PC-3 (cell line): ENCODE results near the gene IGSF8. TPM values are rescaled to one million over a fixed set of nuclear protein-coding genes. Genes with fewer than 3 reads are reported as not detected.

Source experiments
- ATAC-seq: fragments of 200-7000 bp; cut with Tn5 transposase; 2 replicates; pipeline ENCODE4 v1.9.1; 2020; ENCODE audit warnings: mild to moderate bottlenecking, moderate library complexity
- BruUV-seq: library from RNA; stranded (reverse); fragments of 400-500 nt; replicated peaks from 2 replicates; lab custom pipeline; 2021; lab: Mats Ljungman, UMichigan
- CTCF ChIA-PET: fragments of 300-600 bp; sonication (Branson Sonifier 250); formaldehyde crosslinking; loops from one replicate; lab custom pipeline; 2022; ENCODE audit warnings: antibody characterized with exemption; lab: Charles Lee
- POLR2A ChIA-PET: fragments of 300-600 bp; sonication (Branson Sonifier 250); formaldehyde crosslinking; loops from one replicate; lab custom pipeline; 2022; ENCODE audit warnings: antibody characterized with exemption; ENCODE audit not compliant: unreplicated experiment; lab: Charles Lee
- DNase-seq: peaks from one replicate; pipeline ENCODE4 v3.0.0-alpha.2; 2015
- H2AFZ ChIP-seq: fragments of 300-600 bp; sonication (generic); 2 replicates; pipeline ENCODE4 v1.6.0; 2016; ENCODE audit warnings: antibody characterized with exemption, low read length
- H3F3A ChIP-seq: fragments of 300-600 bp; sonication (generic); one replicate; pipeline ENCODE4 v1.6.0; 2017; ENCODE audit warnings: antibody characterized with exemption, low read length, control low read depth, mild to moderate bottlenecking; ENCODE audit not compliant: unreplicated experiment
- H3K27ac ChIP-seq: fragments of 300-600 bp; sonication (generic); 2 replicates; pipeline ENCODE4 v1.5.1; 2016; ENCODE audit warnings: mild to moderate bottlenecking, low read length
- H3K27me3 ChIP-seq: fragments of 300-600 bp; sonication (generic); 2 replicates; pipeline ENCODE4 v1.6.1; 2016; ENCODE audit warnings: low read length, mixed read lengths
- H3K36me3 ChIP-seq: fragments of 300-600 bp; sonication (generic); 2 replicates; pipeline ENCODE4 v1.6.1; 2016; ENCODE audit warnings: low read depth, mixed run types, low read length, mixed read lengths
- H3K4me1 ChIP-seq: fragments of 300-600 bp; sonication (generic); 2 replicates; pipeline ENCODE4 v1.5.1; 2016; ENCODE audit warnings: low read length; ENCODE audit not compliant: insufficient read depth
- H3K4me2 ChIP-seq: fragments of 300-600 bp; sonication (generic); 2 replicates; pipeline ENCODE4 v1.6.0; 2016; ENCODE audit warnings: low read length
- H3K4me3 ChIP-seq: fragments of 300-600 bp; sonication (generic); 2 replicates; pipeline ENCODE4 v1.5.1; 2016; ENCODE audit warnings: mild to moderate bottlenecking, low read length, mixed read lengths
- H3K79me2 ChIP-seq: fragments of 300-600 bp; sonication (generic); 2 replicates; pipeline ENCODE4 v1.6.1; 2017; ENCODE audit warnings: low read length, mixed read lengths
- H3K9ac ChIP-seq: fragments of 300-600 bp; sonication (generic); 2 replicates; pipeline ENCODE4 v1.6.0; 2016; ENCODE audit warnings: mild to moderate bottlenecking, low read length
- H3K9me2 ChIP-seq: fragments of 300-600 bp; sonication (generic); replicated peaks from 2 replicates; pipeline ENCODE4 v1.6.1; 2016; ENCODE audit warnings: mixed run types, low read length, mixed read lengths
- H3K9me3 ChIP-seq: fragments of 300-600 bp; sonication (generic); 2 replicates; pipeline ENCODE4 v1.6.1; 2016; ENCODE audit warnings: low read length, mixed read lengths
- H4K20me1 ChIP-seq: fragments of 300-600 bp; sonication (generic); 2 replicates; pipeline ENCODE4 v1.6.1; 2016; ENCODE audit warnings: low read length, mixed read lengths
- CTCF ChIP-seq: fragments of 300-600 bp; sonication (generic); conservative IDR thresholded peaks from 2 replicates; pipeline ENCODE4 v1.5.1; 2017; ENCODE audit warnings: antibody characterized with exemption, low read depth, mild to moderate bottlenecking, low read length
- EZH2 ChIP-seq: fragments of 300-600 bp; sonication (generic); IDR thresholded peaks from one replicate; pipeline ENCODE4 v1.6.1; 2017; ENCODE audit warnings: antibody characterized with exemption, mild to moderate bottlenecking, low read length; ENCODE audit not compliant: unreplicated experiment
- EZH2phosphoT487 ChIP-seq: fragments of 300-600 bp; sonication (generic); IDR thresholded peaks from 2 replicates; pipeline ENCODE4 v1.6.1; 2018; ENCODE audit warnings: mild to moderate bottlenecking, antibody characterized with exemption, low read length, borderline replicate concordance
- intact Hi-C: fragments of 100-400 bp; cut with micrococcal nuclease; formaldehyde crosslinking; loops from 2 replicates; pipeline ENCODE4 v1.9.0; 2023
- total RNA-seq: library from RNA; depleted of rRNA; stranded (reverse); fragments of >200 nt; gene quantifications from 2 replicates; pipeline ENCODE4 v1.2.3, GENCODE V29; 2014

Gene IGSF8
- total RNA-seq, 1 experiment from 2014 or later = 37.1 TPM

- H3K9ac ChIP-seq = no peak overlapping the region
- intact Hi-C loops = no loop called here
- H3K4me2 ChIP-seq = no peak overlapping the region
- no peak overlapping the region for H2AFZ ChIP-seq
- CTCF ChIA-PET = no interaction called here
- no peaks in the 10 kb centered on the region for H4K20me1 ChIP-seq
- no TSS peak for BruUV-seq
- peaks cover 24% of the 10 kb centered on the region for H3K4me1 ChIP-seq
- DNase-seq = no peak
- ATAC-seq = no peak
- H3F3A ChIP-seq = peaks cover 7% of the 10 kb centered on the region
- no peaks in the 10 kb centered on the region for H3K36me3 ChIP-seq
- H3K79me2 ChIP-seq = no peaks in the 10 kb centered on the region
- POLR2A ChIA-PET = no interaction called here
- H3K9me3 ChIP-seq = no peaks in the 10 kb centered on the region
- H3K9me2 ChIP-seq = no peaks in the 10 kb centered on the region
- H3K27me3 ChIP-seq = no peaks in the 10 kb centered on the region
- H3K4me3 ChIP-seq = no peak overlapping the region
- no peak overlapping the region for H3K27ac ChIP-seq
- TF ChIP-seq EZH2phosphoT487 (no peak), EZH2 (no peak), CTCF (no peak)
Observed at GRCh38 chr1:160121388-160121787, 23.0 kb upstream of the IGSF8 start.

GRCh38 chr1:160120797-160121196, 22.4 kb upstream of the IGSF8 start:
- CTCF ChIA-PET = no interaction called here
- TF ChIP-seq CTCF = no peak
- no peak for TF ChIP-seq EZH2phosphoT487
- no peak for TF ChIP-seq EZH2
- H4K20me1 ChIP-seq = no peaks in the 10 kb centered on the region
- DNase-seq (no peak), ATAC-seq (no peak)
- no TSS peak for BruUV-seq
- no peaks in the 10 kb centered on the region for H3K9me3 ChIP-seq
- peaks cover 5% of the 10 kb centered on the region for H3F3A ChIP-seq
- POLR2A ChIA-PET = no interaction called here
- no peaks in the 10 kb centered on the region for H3K9me2 ChIP-seq
- H3K36me3 ChIP-seq = no peaks in the 10 kb centered on the region
- no peaks in the 10 kb centered on the region for H3K79me2 ChIP-seq
- intact Hi-C loops = no loop called here
- H3K9ac ChIP-seq = no peak overlapping the region
- H3K27ac ChIP-seq = no peak overlapping the region
- H3K4me2 ChIP-seq = no peak overlapping the region
- peaks cover 18% of the 10 kb centered on the region for H3K4me1 ChIP-seq
- H2AFZ ChIP-seq = no peak overlapping the region
- H3K27me3 ChIP-seq = no peaks in the 10 kb centered on the region
- H3K4me3 ChIP-seq = no peak overlapping the region

DNA sequence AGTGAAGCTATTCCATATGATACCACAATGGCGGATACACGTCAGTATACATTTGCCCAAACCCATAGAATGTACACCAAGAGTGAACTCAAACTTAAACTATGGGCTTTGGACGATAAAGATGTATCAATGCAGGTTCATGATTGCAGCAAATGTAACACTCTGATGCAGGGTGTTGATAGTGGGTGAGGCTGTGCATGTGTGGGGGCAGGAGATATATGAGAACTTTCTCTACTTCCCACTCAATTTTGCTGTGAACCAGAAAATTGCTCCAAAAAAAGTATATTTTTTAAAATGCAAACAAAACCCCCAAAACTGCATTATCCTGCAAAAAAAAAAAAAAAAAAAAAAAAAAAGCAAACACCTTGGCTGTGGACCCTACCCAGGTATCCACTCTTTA, 20.5 kb upstream of the IGSF8 start:
- intact Hi-C loops = no loop called here
- no peak overlapping the region for H3K27ac ChIP-seq
- no peaks in the 10 kb centered on the region for H3K9me3 ChIP-seq
- ChIA-PET POLR2A (no interaction called here), CTCF (no interaction called here)
- H4K20me1 ChIP-seq = no peaks in the 10 kb centered on the region
- no peaks in the 10 kb centered on the region for H3K36me3 ChIP-seq
- H3K79me2 ChIP-seq = no peaks in the 10 kb centered on the region
- H3K4me3 ChIP-seq = no peak overlapping the region
- H3K4me2 ChIP-seq = no peak overlapping the region
- no peak for DNase-seq
- H3K4me1 ChIP-seq = no peaks in the 10 kb centered on the region
- no peaks in the 10 kb centered on the region for H3K9me2 ChIP-seq
- H3K9ac ChIP-seq = no peak overlapping the region
- ATAC-seq = no peak
- no peak overlapping the region for H2AFZ ChIP-seq
- no peaks in the 10 kb centered on the region for H3K27me3 ChIP-seq
- no peaks in the 10 kb centered on the region for H3F3A ChIP-seq
- no TSS peak for BruUV-seq
- no peak for TF ChIP-seq EZH2
- no peak for TF ChIP-seq CTCF
- no peak for TF ChIP-seq EZH2phosphoT487
